ENCODE data around the gene ZSWIM3. TPM values are rescaled to one million over a fixed set of nuclear protein-coding genes. Genes with fewer than 3 reads are reported as not detected.

ZSWIM3 gene
- total and polyA plus RNA-seq, 2 of the 13 experiments (the other 11 are each of a cell fraction or from before 2014, with no cell fraction given) = 5.2 to 5.8 TPM

GRCh38 chr20:45909336-45909808 is 52.0 kb downstream of the ZSWIM3 start (continued):
- TF ChIP-seq SMAD1 (CRISPR knock-in tag; IDR thresholded peaks at IDR 0.05; ENCODE audit: borderline replicate concordance, low read depth) = no peak
- TF ChIP-seq NONO (IDR thresholded peaks at IDR 0.05) = no peak
- peak; percentile 9; the same call in 1 of the 2 replicates for TF ChIP-seq NONO (CRISPR knock-in tag; conservative IDR thresholded peaks at IDR 0.05)
- TF ChIP-seq ZFP62 (CRISPR knock-in tag; IDR thresholded peaks at IDR 0.05) = no peak
- no peak for TF ChIP-seq NPAS2 (CRISPR knock-in tag; IDR thresholded peaks at IDR 0.05; ENCODE audit: borderline replicate concordance)
- no peak for TF ChIP-seq ZNF749 (CRISPR knock-in tag; IDR thresholded peaks at IDR 0.05; ENCODE audit: borderline replicate concordance)
- TF ChIP-seq ZNF841 (CRISPR knock-in tag; IDR thresholded peaks at IDR 0.05; ENCODE audit: borderline replicate concordance) = no peak
- TF ChIP-seq HNRNPK (IDR thresholded peaks at IDR 0.05; ENCODE audit: low read depth, low read length, poor library complexity, severe bottlenecking) = no peak
- no peak for TF ChIP-seq ZNF317 (CRISPR knock-in tag; IDR thresholded peaks at IDR 0.05)
- TF ChIP-seq ZNF737 (CRISPR knock-in tag; IDR thresholded peaks at IDR 0.05; ENCODE audit: borderline replicate concordance) = no peak
- TF ChIP-seq LBX2 (CRISPR knock-in tag; IDR thresholded peaks at IDR 0.05; ENCODE audit: borderline replicate concordance) = no peak
- 0 out of 2 replicates have a peak, but pooled peaks have one; percentile 19 for TF ChIP-seq RFX5 (IDR thresholded peaks at IDR 0.05; ENCODE audit: low read depth, low read length)
- TF ChIP-seq ZNF350 (CRISPR knock-in tag; IDR thresholded peaks at IDR 0.05; ENCODE audit: borderline replicate concordance, low read depth) = no peak
- no peak for TF ChIP-seq ZBTB46 (CRISPR knock-in tag; IDR thresholded peaks at IDR 0.05; ENCODE audit: borderline replicate concordance)
- TF ChIP-seq SMAD9 (CRISPR knock-in tag; IDR thresholded peaks at IDR 0.05) = no peak
- TF ChIP-seq SRSF4 (IDR thresholded peaks at IDR 0.05; ENCODE audit: low read depth, low read length, poor library complexity, severe bottlenecking) = no peak
- peak; percentile 23; the same call in 1 of the 2 replicates for TF ChIP-seq ZMYM2 (CRISPR knock-in tag; IDR thresholded peaks at IDR 0.05)
- TF ChIP-seq RFXAP (CRISPR knock-in tag; IDR thresholded peaks at IDR 0.05; ENCODE audit: borderline replicate concordance) = no peak
- no peak for TF ChIP-seq ZNF674 (CRISPR knock-in tag; IDR thresholded peaks at IDR 0.05; ENCODE audit: low read depth)
- TF ChIP-seq KMT2A (CRISPR knock-in tag; IDR thresholded peaks at IDR 0.05) = no peak
- no peak; the same call in 1 of the 2 replicates for TF ChIP-seq RAD21 (CRISPR knock-in tag; IDR thresholded peaks at IDR 0.05)
- TF ChIP-seq ELF3 (CRISPR knock-in tag; IDR thresholded peaks at IDR 0.05) = peak; percentile 82
- no peak for TF ChIP-seq ZNF460 (CRISPR knock-in tag; IDR thresholded peaks at IDR 0.05; ENCODE audit: borderline replicate concordance)
- no peak for TF ChIP-seq ZNF615 (CRISPR knock-in tag; IDR thresholded peaks at IDR 0.05; ENCODE audit: borderline replicate concordance)
- TF ChIP-seq ZNF512B (CRISPR knock-in tag; IDR thresholded peaks at IDR 0.05; ENCODE audit: borderline replicate concordance) = no peak

All from HepG2 (cell line).